ENCODE results near the gene FBXO9. TPM values are rescaled to one million over a fixed set of nuclear protein-coding genes. Genes with fewer than 3 reads are reported as not detected.

Gene FBXO9
- polyA plus RNA-seq, 2 of the 4 experiments (the other 2 are of a cell fraction) = 32.1 to 67.6 TPM

DNA sequence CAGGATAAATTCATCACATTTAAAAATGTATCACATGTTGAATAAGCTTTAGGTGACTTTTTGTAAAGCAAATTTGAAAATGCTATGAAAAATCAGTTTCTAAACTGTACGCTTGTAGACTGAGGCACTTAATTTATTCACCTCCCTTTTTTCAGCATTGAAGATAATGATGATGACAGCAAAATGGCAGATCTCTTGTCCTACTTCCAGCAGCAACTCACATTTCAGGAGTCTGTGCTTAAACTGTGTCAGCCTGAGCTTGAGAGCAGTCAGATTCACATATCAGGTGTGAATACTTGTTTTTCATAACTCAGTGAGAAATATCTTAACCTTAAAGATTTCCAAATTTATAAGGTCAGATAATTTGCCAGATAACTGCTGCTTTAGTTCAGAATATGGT is 15.6 kb downstream of the FBXO9 start:
- ChIA-PET CTCF (no interaction called here), POLR2A (no interaction called here)
- H3K4me1 ChIP-seq = no peaks in the 10 kb centered on the region
- H3K4me3 ChIP-seq = no peak overlapping the region
- H3K27ac ChIP-seq = no peak overlapping the region
- WGBS (ENCODE audit: missing lambda C conversion rate) = 96% methylated on average over 1 of the region's 1 CpG
- ATAC-seq (no peak), DNase-seq (ENCODE audit: low read depth in 1 of 2, low spot score in 1 of 2) (no peak), FAIRE-seq (no peak)
- TF ChIP-seq EHF (CRISPR knock-in tag; IDR thresholded peaks at IDR 0.05) (no peak), GATA3 (IDR thresholded peaks at IDR 0.05; ENCODE audit: borderline replicate concordance) (no peak), MAFK (IDR thresholded peaks at IDR 0.05; ENCODE audit: partially characterized antibody) (peak; percentile 34), EHMT2 (IDR thresholded peaks at IDR 0.05; ENCODE audit: low read depth) (no peak), RAD21 (conservative IDR thresholded peaks at IDR 0.05 in 1 of 2, IDR thresholded peaks at IDR 0.05 in 1 of 2) (no peak), HDAC2 (IDR thresholded peaks at IDR 0.05) (no peak)
- H3K9me3 ChIP-seq = no peaks in the 10 kb centered on the region
- no peak overlapping the region for H3K4me2 ChIP-seq

GRCh38 chr6:53086302-53086701 is 21.1 kb downstream of the FBXO9 start:
- WGBS (ENCODE audit: missing lambda C conversion rate) = 77% methylated on average over 2 of the region's 2 CpGs
- TF ChIP-seq CBX8 (IDR thresholded peaks at IDR 0.05) = no peak
- TF ChIP-seq SMC3 (IDR thresholded peaks at IDR 0.05) = no peak
- TF ChIP-seq, protein P1, sequence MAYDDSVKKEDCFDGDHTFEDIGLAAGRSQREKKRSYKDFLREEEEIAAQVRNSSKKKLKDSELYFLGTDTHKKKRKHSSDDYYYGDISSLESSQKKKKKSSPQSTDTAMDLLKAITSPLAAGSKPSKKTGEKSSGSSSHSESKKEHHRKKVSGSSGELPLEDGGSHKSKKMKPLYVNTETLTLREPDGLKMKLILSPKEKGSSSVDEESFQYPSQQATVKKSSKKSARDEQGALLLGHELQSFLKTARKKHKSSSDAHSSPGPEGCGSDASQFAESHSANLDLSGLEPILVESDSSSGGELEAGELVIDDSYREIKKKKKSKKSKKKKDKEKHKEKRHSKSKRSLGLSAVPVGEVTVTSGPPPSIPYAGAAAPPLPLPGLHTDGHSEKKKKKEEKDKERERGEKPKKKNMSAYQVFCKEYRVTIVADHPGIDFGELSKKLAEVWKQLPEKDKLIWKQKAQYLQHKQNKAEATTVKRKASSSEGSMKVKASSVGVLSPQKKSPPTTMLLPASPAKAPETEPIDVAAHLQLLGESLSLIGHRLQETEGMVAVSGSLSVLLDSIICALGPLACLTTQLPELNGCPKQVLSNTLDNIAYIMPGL (CRISPR knock-in tag; IDR thresholded peaks at IDR 0.05; ENCODE audit: borderline replicate concordance) = no peak
- no peak for TF ChIP-seq ESRRA (IDR thresholded peaks at IDR 0.05; ENCODE audit: borderline replicate concordance, low read length)
- TF ChIP-seq POLR2A (IDR thresholded peaks at IDR 0.05; ENCODE audit: low read length) = no peak
- no peak for TF ChIP-seq EHMT2 (IDR thresholded peaks at IDR 0.05; ENCODE audit: low read depth)
- TF ChIP-seq ZC3H11A (IDR thresholded peaks at IDR 0.05) = no peak
- TF ChIP-seq CEBPB (IDR thresholded peaks at IDR 0.05) = no peak
- no peak for TF ChIP-seq HOXB5 (CRISPR knock-in tag; IDR thresholded peaks at IDR 0.05)
- no peak for TF ChIP-seq HDAC2 (IDR thresholded peaks at IDR 0.05)
- TF ChIP-seq, protein P2, sequence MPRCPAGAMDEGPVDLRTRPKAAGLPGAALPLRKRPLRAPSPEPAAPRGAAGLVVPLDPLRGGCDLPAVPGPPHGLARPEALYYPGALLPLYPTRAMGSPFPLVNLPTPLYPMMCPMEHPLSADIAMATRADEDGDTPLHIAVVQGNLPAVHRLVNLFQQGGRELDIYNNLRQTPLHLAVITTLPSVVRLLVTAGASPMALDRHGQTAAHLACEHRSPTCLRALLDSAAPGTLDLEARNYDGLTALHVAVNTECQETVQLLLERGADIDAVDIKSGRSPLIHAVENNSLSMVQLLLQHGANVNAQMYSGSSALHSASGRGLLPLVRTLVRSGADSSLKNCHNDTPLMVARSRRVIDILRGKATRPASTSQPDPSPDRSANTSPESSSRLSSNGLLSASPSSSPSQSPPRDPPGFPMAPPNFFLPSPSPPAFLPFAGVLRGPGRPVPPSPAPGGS (IDR thresholded peaks at IDR 0.05) = no peak
- TF ChIP-seq NFE2L2 (conservative IDR thresholded peaks at IDR 0.05; ENCODE audit: low read length) = no peak
- no peak for TF ChIP-seq CBX2 (IDR thresholded peaks at IDR 0.05; ENCODE audit: borderline replicate concordance, low read depth)
- TF ChIP-seq REST (IDR thresholded peaks at IDR 0.05) = no peak
- TF ChIP-seq GATA3 (IDR thresholded peaks at IDR 0.05; ENCODE audit: borderline replicate concordance) = no peak
- TF ChIP-seq FOXS1 (CRISPR knock-in tag; IDR thresholded peaks at IDR 0.05) = no peak
- Histone ChIP-seq H3K4me3 (no peak overlapping the region), H3K4me2 (no peak overlapping the region), H3K4me1 (no peaks in the 10 kb centered on the region), H3K27ac (no peak overlapping the region), H3K9me3 (no peaks in the 10 kb centered on the region)
- ChIA-PET POLR2A (no interaction called here), CTCF (no interaction called here)
- FAIRE-seq (no peak), DNase-seq (ENCODE audit: low read depth in 1 of 2, low spot score in 1 of 2) (no peak), ATAC-seq (no peak)

DNA sequence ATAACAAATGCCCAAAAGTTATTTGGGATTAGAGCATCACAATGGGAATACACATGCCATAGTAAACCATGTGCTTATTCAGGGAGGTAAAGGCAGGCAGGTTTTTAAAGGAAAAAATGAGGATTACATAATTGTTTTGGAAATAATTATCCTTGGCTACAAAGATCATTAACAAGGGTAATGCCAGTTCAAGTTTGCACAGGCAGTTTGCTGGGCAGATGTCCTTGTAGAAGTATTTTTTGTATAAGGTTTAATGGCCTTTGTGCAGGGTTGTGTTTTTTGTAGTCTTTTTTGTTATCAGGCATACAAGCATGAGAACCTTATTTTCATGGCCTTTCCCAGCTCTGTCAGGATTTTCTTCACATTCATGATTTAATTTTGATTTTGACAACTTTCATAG is 24.7 kb downstream of the FBXO9 start:
- no peak for FAIRE-seq
- CTCF ChIA-PET = no interaction called here

More for the DNA sequence above, 24.7 kb downstream of the FBXO9 start:
- Histone ChIP-seq H3K9me3 (no peaks in the 10 kb centered on the region), H3K4me2 (no peak overlapping the region), H3K4me3 (no peak overlapping the region), H3K4me1 (no peaks in the 10 kb centered on the region), H3K27ac (no peak overlapping the region)
- POLR2A ChIA-PET = no interaction called here
- TF ChIP-seq HDAC2 (IDR thresholded peaks at IDR 0.05) = no peak
- no peak for DNase-seq (ENCODE audit: low read depth in 1 of 2, low spot score in 1 of 2)
- ATAC-seq = no peak
